GM21423 (cell line): ENCODE results near the gene HOXC12.

Experiments
- ATAC-seq: cut with Tn5 transposase; IDR thresholded peaks from one replicate; pipeline ENCODE4 v1.9.1; 2021; ENCODE audit warnings: mild to moderate bottlenecking, moderate library complexity; ENCODE audit not compliant: unreplicated experiment

Gene HOXC12

GRCh38 chr12:53955776-53956250 lies 1.1 kb downstream of the HOXC12 start:
- ATAC-seq, result no peak

GRCh38 chr12:53956251-53956887 lies 1.7 kb downstream of the HOXC12 start:
- no peak for ATAC-seq

DNA sequence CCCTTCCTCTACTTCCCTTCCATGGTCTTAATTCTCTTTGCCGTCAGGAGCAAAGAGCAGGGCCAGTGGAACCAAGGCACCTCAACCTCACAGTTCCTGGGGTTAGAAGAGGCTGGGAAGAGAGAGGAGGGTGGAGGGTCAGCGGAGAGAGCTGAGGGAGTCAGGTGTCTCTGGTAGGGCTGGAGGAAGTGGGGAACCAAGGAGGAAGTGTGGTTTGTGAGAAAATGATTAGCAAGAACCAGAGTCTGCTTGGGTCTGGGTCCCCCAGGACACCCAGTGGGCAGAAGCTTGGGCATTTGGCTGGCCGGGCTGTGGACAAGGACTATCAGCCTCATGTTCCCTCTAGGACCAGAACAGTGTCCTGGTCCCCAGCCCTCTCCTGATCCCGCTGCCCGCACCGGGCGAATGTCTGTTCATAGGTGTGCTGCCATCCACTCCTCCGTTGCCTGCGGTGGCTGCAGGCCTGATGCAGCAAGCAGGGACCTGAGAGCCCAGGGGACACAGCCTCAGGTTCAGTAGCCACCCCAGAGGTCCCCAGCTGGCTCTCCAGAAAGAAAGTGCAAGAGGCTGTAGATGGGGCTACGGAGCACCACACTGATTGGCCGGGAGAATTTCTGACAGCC lies 2.3 kb downstream of the HOXC12 start:
- no peak for ATAC-seq

DNA sequence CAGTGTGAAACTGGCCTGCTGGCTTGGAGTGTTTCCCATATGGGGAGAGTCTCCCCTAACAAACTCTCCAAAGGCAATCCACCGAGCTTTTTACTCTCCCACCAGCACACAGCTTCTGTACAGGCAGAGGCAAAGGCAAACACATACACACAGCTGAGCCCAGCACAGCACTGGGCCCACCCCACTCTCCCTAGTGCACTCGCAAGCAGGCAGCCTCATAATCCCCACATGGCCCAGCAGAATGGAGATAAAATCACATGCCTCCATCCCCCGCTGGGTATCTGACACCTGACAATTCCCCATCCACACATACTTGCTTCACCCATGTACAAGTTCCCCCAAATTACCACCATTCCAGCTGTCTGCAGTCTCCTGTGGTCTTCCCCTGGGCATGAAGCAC lies 3.4 kb downstream of the HOXC12 start:
- no peak for ATAC-seq

GRCh38 chr12:53959314-53959713 lies 4.6 kb downstream of the HOXC12 start:
- no peak for ATAC-seq

GRCh38 chr12:53960187-53961024 lies 5.7 kb downstream of the HOXC12 start:
- ATAC-seq, result no peak

GRCh38 chr12:53961025-53961761 lies 6.5 kb downstream of the HOXC12 start:
- no peak for ATAC-seq

- ATAC-seq, result no peak
Observed at GRCh38 chr12:53963005-53963404, 8.3 kb downstream of the HOXC12 start.

- no peak for ATAC-seq
Observed at GRCh38 chr12:53963434-53964314, 9.0 kb downstream of the HOXC12 start.

- no peak for ATAC-seq
Observed at GRCh38 chr12:53964315-53964713, 9.6 kb downstream of the HOXC12 start.

DNA sequence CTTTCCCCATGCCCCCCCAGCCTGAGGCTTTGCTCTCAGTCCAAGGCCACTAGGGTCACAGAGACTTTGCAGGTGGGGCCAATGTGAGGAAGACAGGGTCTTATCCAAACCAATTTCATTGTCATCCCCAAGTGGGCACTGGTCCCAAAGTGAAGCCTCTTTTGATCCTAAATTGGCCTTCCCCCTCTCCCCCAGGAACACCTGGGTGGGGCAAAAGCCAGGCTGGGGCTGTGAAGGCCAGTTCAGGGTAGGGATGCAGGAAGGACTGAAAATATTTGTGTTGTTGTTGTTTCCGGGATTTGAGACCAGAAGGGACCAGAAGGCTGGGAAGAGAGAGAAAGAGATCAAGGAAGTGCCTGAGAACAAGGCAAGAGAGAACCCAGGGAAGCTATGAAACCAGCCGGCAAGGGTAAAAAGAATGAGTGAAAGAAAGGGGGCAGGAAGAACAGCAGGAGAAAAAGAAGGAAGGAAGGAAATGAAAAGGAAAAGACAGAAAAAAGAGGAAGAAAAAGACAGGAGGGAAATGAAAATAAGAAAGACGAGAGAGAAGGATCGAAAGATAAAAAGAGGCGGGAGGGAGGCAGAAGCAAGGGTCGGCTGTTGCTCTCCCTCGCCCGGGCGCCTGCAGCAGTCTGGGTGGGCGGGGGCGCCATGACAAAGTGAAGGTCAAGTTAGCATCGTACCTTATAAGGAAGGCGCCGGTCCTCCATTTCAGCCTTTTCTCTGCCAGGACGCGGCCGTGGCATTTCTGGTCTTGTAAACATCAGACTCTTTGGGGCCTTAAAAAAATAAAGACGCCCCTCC lies 10.8 kb downstream of the HOXC12 start:
- no peak for ATAC-seq

- no peak for ATAC-seq
Observed at GRCh38 chr12:53966085-53966384, 11.3 kb downstream of the HOXC12 start.

GRCh38 chr12:53966385-53967133 lies 11.9 kb downstream of the HOXC12 start:
- no peak for ATAC-seq

DNA sequence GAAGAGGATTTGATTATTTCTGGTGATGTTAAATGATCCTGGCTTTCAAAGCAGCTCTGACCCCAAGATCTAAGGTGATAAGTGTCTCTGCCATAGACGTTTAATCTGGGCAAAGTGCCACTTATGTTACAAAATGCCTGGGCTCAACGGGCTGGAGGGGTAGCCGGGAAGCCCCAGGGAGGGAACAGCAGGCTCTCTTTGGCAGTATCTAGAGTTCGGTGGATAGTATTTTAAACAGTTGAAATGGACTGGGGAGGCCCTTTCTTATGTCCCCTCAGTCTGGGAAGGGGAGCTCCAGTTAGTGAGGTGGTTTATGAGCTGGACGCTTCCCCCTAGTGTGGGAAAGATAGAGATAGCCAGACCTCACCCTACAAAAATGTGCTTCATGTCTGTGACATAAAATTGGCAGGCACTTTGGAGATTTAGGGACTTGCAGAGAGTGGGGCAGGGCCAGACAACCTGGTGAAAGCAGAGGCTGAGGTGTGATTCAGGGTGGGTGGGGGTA lies 12.8 kb downstream of the HOXC12 start:
- no peak for ATAC-seq

DNA sequence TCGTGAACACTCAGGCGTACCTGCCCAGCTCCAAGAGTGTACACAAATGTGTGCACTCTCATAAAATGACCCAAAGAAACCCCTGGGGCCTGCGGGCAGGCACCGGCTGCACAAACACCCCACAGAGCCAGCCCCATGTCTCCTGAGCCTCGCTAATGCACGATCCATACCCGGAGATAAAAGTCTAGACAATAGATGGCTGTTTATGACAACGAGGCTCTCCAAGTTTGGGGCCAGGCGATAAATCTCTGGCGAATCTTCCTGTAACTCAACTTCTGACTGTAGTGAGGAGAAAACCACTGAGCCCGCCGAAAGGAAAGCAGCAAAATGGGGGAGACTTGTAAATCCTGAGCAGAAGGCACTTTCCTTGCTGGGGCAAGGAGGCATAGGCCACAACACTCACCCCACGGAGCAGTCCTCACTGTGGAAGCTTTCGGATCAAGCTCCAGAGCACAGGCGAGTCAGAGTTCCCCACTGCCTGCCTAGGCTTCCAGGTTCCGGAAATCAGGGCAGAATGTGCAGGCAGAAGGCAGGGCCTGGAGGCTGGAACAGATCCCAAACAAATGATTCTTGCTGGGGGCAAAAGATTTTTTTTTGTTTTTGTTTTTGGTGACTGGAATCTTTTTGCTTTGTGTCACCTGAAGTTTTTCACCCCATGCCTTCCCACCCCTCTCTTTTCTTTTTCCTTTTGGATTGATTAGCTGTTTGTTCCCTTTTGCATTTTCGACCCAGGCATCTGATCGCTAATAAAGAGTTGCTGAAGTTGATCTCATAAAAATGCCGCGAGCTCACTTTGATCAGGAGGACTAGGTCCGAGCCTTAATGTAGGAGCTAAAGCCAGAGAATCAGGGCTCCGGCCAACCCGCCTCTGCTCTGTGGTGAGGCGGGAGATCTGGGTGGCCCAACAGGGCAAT lies 13.8 kb downstream of the HOXC12 start:
- ATAC-seq, result no peak

GRCh38 chr12:53969588-53970259 lies 15.0 kb downstream of the HOXC12 start:
- no peak for ATAC-seq

GRCh38 chr12:53970451-53970850 lies 15.7 kb downstream of the HOXC12 start:
- no peak for ATAC-seq
